NCI-H1048 (cell line): ENCODE measurements around the gene CDC25B.
"Not testable (repeated sequence)": the region's sequence is repeated elsewhere in the genome, so short reads cannot be mapped to it uniquely, and the experiment has no call there.

Source experiments
- DNase-seq: peaks from one replicate; lab custom pipeline; 2025; lab: John Stamatoyannopoulos, UW

CDC25B gene

DNA sequence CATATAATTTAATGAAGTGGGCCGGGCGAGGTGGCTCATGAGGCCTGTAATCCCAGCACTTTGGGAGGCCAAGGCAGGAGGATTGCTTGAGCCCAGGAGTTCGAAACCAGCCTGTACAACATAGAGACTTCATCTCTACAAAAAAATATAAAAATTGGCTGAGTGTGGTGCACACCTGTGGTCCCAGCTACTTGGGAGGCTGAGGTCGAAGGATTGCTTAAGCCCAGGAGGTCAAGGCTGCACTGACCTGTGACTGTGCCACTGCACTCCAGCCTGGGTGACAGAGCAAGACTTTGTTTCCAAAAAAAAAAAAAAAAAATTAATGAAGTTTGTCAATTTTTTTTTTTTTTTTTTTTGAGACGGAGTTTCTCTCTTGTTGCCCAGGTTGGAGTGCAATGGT is 33.8 kb downstream of the CDC25B start:
- not testable (repeated sequence) for DNase-seq

DNA sequence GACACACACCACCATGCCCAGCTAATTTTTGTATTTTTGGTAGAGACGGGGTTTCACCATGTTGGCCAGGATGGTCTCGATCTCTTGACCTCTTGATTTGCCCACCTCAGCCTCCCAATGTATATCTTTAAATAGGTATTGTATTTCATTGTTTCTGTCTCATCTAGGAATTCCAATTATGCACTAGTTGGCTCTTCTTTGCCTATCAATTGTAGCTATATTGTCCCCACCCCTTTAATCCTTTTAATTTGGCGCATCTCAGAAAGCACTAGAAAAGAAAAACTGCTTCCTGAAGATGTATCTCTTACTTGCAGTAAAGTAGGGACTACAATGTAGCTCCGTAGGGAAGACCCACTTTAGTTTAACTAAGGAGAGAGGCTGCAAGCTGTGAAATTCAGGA is 40.0 kb downstream of the CDC25B start:
- DNase-seq = no peak

GRCh38 chr20:3839328-3839727 is 43.2 kb downstream of the CDC25B start:
- DNase-seq = no peak

DNA sequence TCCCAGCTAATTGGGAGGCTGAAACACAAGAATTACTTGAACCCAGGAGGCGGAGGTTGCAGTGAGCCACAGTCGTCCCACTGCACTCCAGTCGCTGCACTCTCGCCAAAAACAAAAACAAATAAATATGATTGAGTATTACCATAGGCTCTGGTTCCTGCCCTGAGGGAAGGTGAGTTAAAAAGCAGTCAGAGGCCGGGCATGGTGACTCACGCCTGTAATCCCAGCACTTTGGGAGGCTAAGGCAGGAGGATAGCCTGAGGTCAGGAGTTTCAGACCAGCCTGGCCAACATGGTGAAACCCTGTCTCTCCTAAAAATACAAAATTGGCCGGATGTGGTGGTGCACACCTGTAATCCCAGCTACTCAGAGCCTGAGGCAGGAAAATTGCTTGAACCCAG is 44.1 kb downstream of the CDC25B start:
- not testable (repeated sequence) for DNase-seq

DNA sequence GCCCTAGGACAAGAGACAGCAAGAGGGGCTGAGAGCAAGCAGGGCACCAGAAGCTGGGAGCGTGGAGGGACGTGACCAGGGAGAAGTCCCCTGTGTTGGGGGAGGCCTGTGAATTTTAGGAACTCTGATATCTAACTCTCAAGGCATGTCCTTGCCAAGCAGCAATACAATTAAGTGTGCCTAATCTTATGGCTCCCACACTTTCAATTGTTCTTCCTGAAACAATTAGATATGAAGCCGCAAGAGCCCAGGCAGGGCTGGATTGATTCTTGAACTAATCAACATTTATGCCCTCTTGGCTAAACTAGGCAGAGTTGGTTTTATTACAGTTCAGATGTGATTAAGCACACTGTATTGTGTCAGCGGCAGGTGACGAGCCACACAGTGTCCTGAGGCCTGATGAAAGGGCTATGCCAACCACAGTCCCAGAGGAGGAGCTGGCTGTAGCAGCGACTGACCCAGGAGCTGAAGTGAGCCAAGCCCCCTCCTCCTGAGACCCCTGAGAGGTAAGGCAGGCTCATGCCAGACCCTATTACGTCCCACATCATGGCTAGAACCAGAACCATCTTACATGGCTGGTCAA is 46.3 kb downstream of the CDC25B start:
- no peak for DNase-seq

- DNase-seq = no peak
Measured at GRCh38 chr20:3843490-3843889, 47.4 kb downstream of the CDC25B start.

DNA sequence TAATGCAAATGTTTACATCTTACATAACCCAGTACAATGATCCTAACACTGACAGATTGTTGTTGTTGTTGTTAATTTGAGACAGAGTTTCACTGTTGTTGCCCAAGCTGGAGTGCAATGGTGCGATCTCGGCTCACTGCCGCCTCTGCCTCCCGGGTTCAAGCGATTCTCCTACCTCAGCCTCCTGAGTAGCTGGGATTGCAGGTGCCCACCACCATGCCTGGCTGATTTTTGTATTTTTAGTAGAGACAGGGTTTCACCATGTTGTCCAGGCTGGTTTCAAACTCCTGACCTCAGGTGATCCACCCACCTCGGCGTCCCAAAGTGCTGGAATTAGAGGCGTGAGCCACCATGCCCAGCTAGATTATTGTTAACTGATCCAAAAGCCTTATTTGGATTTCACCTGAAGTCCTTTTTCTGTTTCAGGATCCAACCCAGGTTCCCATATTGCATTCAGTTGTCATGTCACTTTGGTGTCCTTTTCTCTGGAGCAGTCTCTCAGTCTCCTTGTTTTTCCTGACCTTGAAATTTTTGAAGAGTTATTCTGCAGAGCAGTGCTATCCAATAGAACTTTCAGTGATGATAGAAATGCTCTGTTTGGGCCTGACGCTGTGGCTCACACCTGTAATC is 48.0 kb downstream of the CDC25B start:
- not testable (repeated sequence) for DNase-seq

- no peak for DNase-seq
Measured at GRCh38 chr20:3846378-3846739, 50.2 kb downstream of the CDC25B start.

DNA sequence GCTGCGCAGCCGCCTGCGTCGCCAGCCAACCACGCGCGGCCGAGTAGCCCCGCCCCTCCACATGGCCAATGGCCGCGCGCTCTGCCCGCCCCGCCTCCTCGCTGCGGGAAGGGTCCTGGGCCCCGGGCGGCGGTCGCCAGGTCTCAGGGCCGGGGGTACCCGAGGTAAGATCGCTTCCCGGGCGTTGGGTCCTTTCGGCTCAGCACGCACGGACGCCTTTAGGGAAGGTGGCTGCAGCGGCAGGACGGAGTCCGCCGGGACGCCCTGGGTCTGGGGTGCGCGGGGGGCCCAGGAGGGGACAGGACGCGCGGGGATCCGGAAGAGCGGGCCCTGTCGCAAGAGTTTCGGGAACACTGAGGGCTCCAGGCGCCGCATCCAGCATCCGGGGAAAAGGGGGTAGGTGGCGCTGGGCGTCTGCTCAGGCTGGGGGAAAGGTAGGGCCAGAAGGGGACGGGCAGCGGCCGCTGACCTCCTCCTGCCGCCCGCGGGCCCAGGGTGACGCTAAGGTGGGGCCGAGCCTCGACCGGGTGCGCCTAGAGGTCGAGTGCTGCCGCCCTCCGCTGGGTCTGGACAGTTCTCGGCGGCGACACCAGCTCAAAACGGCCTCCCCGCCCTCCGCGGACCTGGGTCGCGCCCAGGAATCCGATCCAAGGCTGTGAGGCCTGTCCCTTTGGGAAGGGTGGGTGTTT is 50.8 kb downstream of the CDC25B start, which contains the start of gene MAVS:
Gene MAVS (plus strand): TSS at position 95 of the 689 bp plus-strand sequence. CDS start 7,791 bp downstream, outside the sequence.
- peak; percentile 72 for DNase-seq

GRCh38 chr20:3847429-3847940 is 51.4 kb downstream of the CDC25B start:
- DNase-seq = no peak

- DNase-seq = no peak
Measured at GRCh38 chr20:3848565-3848964, 52.5 kb downstream of the CDC25B start.

DNA sequence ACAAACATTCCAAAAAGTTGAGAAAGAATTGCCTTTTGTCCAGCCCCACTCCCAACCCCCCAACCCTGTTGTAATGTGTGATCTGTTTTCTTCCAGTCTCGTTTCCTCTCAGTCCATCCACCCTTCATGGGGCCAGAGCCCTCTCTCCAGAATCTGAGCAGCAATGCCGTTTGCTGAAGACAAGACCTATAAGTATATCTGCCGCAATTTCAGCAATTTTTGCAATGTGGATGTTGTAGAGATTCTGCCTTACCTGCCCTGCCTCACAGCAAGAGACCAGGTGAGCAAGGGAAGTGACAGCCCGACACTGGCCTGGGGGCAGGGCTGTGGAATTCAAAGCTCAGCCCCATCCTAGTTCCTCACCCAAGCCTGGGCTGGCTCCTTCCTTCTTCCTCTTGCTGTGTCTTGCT is 58.4 kb downstream of the CDC25B start:
- DNase-seq = no peak
